ENCODE data around the gene DUSP7. TPM values are rescaled to one million over a fixed set of nuclear protein-coding genes. Genes with fewer than 3 reads are reported as not detected.

DUSP7 gene
- total RNA-seq, 1 donor from 2014 or later: 32.5 TPM

DNA sequence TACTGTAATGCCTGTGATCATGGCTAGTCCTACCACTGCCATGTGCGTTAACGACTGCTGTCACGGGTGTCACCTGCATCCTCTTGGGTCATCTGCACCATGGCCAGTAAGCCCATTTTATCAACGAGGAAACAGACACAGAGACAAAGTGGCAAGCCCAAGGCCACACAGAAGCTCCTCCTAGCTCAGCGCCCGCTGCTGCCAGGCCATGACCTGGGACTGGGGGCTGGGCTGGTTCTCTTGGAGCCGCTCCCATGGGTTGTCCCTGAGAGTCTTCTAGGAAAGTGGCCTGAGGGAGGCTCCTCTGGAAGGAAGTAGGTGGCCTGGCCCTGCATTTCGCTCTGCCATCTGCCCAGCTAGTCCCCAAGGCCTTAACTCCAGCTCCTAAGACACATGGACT is 4.9 kb downstream of the DUSP7 start:
- H3K9me3 Mint-ChIP-seq (ENCODE audit: low read depth): no peaks in the 10 kb centered on the region
- no peak overlapping the region for H3K4me3 Mint-ChIP-seq (ENCODE audit: unreplicated experiment)
- TF ChIP-seq, protein P1, sequence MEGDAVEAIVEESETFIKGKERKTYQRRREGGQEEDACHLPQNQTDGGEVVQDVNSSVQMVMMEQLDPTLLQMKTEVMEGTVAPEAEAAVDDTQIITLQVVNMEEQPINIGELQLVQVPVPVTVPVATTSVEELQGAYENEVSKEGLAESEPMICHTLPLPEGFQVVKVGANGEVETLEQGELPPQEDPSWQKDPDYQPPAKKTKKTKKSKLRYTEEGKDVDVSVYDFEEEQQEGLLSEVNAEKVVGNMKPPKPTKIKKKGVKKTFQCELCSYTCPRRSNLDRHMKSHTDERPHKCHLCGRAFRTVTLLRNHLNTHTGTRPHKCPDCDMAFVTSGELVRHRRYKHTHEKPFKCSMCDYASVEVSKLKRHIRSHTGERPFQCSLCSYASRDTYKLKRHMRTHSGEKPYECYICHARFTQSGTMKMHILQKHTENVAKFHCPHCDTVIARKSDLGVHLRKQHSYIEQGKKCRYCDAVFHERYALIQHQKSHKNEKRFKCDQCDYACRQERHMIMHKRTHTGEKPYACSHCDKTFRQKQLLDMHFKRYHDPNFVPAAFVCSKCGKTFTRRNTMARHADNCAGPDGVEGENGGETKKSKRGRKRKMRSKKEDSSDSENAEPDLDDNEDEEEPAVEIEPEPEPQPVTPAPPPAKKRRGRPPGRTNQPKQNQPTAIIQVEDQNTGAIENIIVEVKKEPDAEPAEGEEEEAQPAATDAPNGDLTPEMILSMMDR (IDR thresholded peaks at IDR 0.05): no peak
- no peaks in the 10 kb centered on the region for H3K27me3 Mint-ChIP-seq (ENCODE audit: low read depth)
- no peak for DNase-seq (ENCODE audit: low spot score)
- H3K36me3 Mint-ChIP-seq (ENCODE audit: low read depth): peaks cover 19% of the 10 kb centered on the region
- H3K4me1 Mint-ChIP-seq (ENCODE audit: low read depth): peaks cover 58% of the 10 kb centered on the region
- peak overlapping the region; percentile 95 for H3K27ac Mint-ChIP-seq (ENCODE audit: unreplicated experiment)

DNA sequence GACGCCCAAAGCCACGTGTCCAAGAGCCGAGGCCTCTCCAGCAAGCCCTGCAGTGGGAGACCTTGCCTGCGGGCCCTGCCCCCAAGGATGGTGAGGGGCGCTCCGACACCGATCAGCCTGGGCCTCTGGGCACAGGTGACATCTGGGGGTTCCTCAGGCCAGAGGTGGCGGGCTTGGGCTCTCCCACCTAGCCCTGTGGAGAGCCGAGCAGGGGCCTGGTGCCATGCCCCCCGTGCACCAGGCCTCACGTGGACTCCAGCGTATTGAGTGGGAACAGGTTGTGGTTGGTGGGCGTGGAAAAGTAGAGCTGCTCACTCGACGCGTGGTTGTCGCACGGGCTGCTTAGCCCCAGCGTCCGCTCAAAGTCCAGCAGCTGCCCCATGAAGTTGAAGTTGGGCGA is 5.8 kb downstream of the DUSP7 start:
- Mint-ChIP-seq H3K36me3 (ENCODE audit: low read depth) (peaks cover 19% of the 10 kb centered on the region), H3K27ac (ENCODE audit: unreplicated experiment) (peak overlapping the region; percentile 49), H3K27me3 (ENCODE audit: low read depth) (no peaks in the 10 kb centered on the region), H3K4me1 (ENCODE audit: low read depth) (peaks cover 67% of the 10 kb centered on the region), H3K9me3 (ENCODE audit: low read depth) (no peaks in the 10 kb centered on the region), H3K4me3 (ENCODE audit: unreplicated experiment) (no peak overlapping the region)
- no peak for DNase-seq (ENCODE audit: low spot score)
- TF ChIP-seq, protein P1 (IDR thresholded peaks at IDR 0.05): no peak

DNA sequence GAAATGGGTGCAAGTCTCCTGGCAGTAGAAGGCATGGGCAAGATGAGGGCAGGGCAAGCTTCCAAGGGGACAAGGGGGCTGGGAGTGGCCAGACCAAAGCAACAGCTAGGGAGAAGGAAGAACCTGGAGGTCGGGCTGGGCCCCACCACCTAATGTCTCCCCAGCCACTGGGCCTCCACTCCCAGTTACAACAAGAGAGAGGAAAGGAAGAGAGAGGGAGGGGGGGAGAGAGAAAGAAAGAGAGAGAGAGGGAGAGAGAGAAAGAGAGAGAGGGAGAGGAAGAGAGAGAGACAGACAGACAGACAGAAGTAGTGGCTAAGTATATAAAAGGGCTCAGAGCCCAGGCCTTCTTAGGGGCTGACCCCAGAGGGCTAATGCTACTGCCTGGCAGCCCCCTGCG is 6.9 kb downstream of the DUSP7 start:
- Mint-ChIP-seq H3K4me3 (ENCODE audit: unreplicated experiment) (no peak overlapping the region), H3K9me3 (ENCODE audit: low read depth) (no peaks in the 10 kb centered on the region), H3K36me3 (ENCODE audit: low read depth) (peaks cover 19% of the 10 kb centered on the region), H3K27ac (ENCODE audit: unreplicated experiment) (peak overlapping the region; percentile 86), H3K27me3 (ENCODE audit: low read depth) (no peaks in the 10 kb centered on the region), H3K4me1 (ENCODE audit: low read depth) (peaks cover 75% of the 10 kb centered on the region)
- DNase-seq (ENCODE audit: low spot score): no peak
- TF ChIP-seq, protein P1 (IDR thresholded peaks at IDR 0.05): no peak

DNA sequence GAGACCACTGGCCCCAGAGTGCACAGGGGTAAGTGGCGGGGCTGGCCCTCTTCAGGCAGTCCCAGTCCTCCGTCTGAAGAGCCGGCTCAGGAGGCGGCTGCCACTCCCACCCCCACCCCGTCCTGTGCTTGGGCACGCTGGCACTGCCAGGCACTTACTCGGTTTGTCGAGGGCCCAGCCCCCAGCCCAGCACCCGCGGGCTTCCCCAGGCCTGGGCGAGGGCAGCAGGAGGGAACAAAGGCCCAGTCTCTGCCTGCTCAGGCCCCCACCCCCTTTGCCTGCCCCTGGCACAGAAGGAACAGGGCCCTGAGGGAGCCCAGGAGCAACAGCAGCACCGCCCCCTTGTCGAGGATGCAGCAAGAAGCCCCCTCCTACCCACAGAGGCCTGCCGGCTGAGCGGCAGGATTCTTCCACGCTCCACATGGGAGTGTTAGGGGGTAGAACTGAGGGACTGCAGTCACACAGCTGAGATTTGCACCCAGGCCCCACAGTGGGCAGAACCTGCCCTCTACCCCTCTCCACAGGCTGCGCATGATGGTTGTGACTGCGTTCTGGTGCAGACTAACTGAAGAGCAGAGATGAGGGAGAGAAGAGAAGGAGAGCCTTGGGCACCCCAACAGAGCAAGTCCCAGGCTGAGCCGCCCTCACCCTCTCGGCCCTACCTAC is 8.9 kb downstream of the DUSP7 start:
- Mint-ChIP-seq H3K4me3 (ENCODE audit: unreplicated experiment) (no peak overlapping the region), H3K36me3 (ENCODE audit: low read depth) (peaks cover 10% of the 10 kb centered on the region), H3K27ac (ENCODE audit: unreplicated experiment) (peak overlapping the region; percentile 97), H3K9me3 (ENCODE audit: low read depth) (no peaks in the 10 kb centered on the region), H3K4me1 (ENCODE audit: low read depth) (peaks cover 66% of the 10 kb centered on the region), H3K27me3 (ENCODE audit: low read depth) (no peaks in the 10 kb centered on the region)
- no peak for DNase-seq (ENCODE audit: low spot score)
- TF ChIP-seq, protein P1 (IDR thresholded peaks at IDR 0.05): peak; percentile 28

DNA sequence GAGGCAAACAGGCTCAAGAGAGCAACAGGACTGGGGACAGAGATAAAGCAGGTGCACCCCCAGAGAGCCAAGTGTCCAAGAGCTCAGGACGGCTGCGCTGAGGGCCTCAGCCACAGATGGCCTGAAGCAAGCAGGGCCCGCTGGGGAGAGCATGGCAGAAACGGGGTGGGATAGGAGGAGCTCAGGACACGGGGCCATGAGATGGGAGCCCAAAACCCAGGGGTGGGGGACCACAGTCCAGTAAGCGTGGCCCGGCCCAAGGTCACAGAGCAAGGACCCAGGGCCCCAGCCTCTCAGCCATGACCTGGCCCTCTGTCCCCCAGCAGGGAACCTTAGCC is 9.5 kb downstream of the DUSP7 start:
- peaks cover 10% of the 10 kb centered on the region for H3K36me3 Mint-ChIP-seq (ENCODE audit: low read depth)
- no peaks in the 10 kb centered on the region for H3K9me3 Mint-ChIP-seq (ENCODE audit: low read depth)
- peaks cover 61% of the 10 kb centered on the region for H3K4me1 Mint-ChIP-seq (ENCODE audit: low read depth)
- DNase-seq (ENCODE audit: low spot score): no peak
- peak overlapping the region; percentile 50 for H3K4me3 Mint-ChIP-seq (ENCODE audit: unreplicated experiment)
- TF ChIP-seq, protein P1 (IDR thresholded peaks at IDR 0.05): no peak
- H3K27ac Mint-ChIP-seq (ENCODE audit: unreplicated experiment): peak overlapping the region; percentile 97
- no peaks in the 10 kb centered on the region for H3K27me3 Mint-ChIP-seq (ENCODE audit: low read depth)

All from chondrocyte (in vitro differentiated cells).